Heart right ventricle (tissue), 16 donors: ENCODE results near the gene FMN2. TPM values are rescaled to one million over a fixed set of nuclear protein-coding genes. Genes with fewer than 3 reads are reported as not detected.

Source experiments
- ATAC-seq, 8 donors: fragments of 200-7000 bp; cut with Tn5 transposase; one replicate each; pipeline ENCODE4 v1.9.1; 2020; ENCODE audit warnings: mild to moderate bottlenecking in 8 of 8, moderate library complexity in 8 of 8, moderate number of reproducible peaks in 1 of 8
- DNase-seq, 2 donors: peaks; one replicate each; pipeline ENCODE4 v3.0.0-alpha.2; 2020
- H3K27ac ChIP-seq, 10 donors: fragments of 200-600 bp; sonication (generic) in 2 of 10; one replicate each; pipeline versions ENCODE4 v1.5.0 to v1.8.0; 2020 to 2022; ENCODE audit warnings: mild to moderate bottlenecking in 3 of 10
- H3K27me3 ChIP-seq, 7 donors: fragments of 200-600 bp; one replicate each; pipeline ENCODE4 v1.8.0; 2021 to 2022; ENCODE audit warnings: mild to moderate bottlenecking in 2 of 7
- H3K36me3 ChIP-seq, 9 donors: fragments of 200-600 bp; sonication (generic) in 1 of 9; one replicate each; pipeline versions ENCODE4 v1.5.0 to v1.8.0; 2020 to 2022; ENCODE audit warnings: mild to moderate bottlenecking in 2 of 9
- H3K4me1 ChIP-seq, 9 donors: fragments of 200-600 bp; sonication (generic) in 1 of 9; one replicate each; pipeline versions ENCODE4 v1.5.0 to v1.8.0; 2020 to 2022; ENCODE audit warnings: mild to moderate bottlenecking in 4 of 9
- H3K4me3 ChIP-seq, 10 donors: fragments of 200-600 bp; sonication (generic) in 2 of 10; one replicate each; pipeline versions ENCODE4 v1.5.0 to v1.8.0; 2020 to 2022; ENCODE audit warnings: mild to moderate bottlenecking in 7 of 10, moderate library complexity in 2 of 10
- H3K9me3 ChIP-seq, 11 donors: fragments of 200-600 bp in 10 of 11; sonication (generic) in 2 of 11; one replicate each; pipeline versions ENCODE4 v1.5.0 to v1.8.0; 2013 to 2022; ENCODE audit warnings: mild to moderate bottlenecking in 2 of 11, control low read depth in 1 of 11, moderate library complexity in 1 of 11
- CTCF ChIP-seq, 9 donors: fragments of 200-600 bp; sonication (generic) in 2 of 9; IDR thresholded peaks; one replicate each; pipeline versions ENCODE4 v1.5.0 to v1.8.0; 2021 to 2022; ENCODE audit warnings: antibody characterized with exemption in 9 of 9, mild to moderate bottlenecking in 5 of 9, moderate library complexity in 1 of 9
- WGBS, 2 donors: extraction: QIAGEN DNeasy Blood & Tissue Kit; methylation state at CpG; one replicate each; pipeline ENCODE4 v1.1.7; 2013; ENCODE audit warnings: inconsistent platforms in 1 of 2; 5-methylcytosine and 5-hydroxymethylcytosine counted together
- intact Hi-C, 10 donors: fragments of 100-400 bp; cut with DNase I; formaldehyde crosslinking; loops; one replicate each; pipeline versions ENCODE4 v1.11.1 to v1.14.2; 2022
- long read RNA-seq, 3 donors: library from polyadenylated mRNA; unstranded; transcript quantifications; one replicate each; pipeline ENCODE4 v2.0.0, GENCODE V29; 2020 to 2021
- polyA plus RNA-seq, 2 donors: library from polyadenylated mRNA; stranded (reverse); fragments of 200-250 nt; gene quantifications; one replicate each; pipeline ENCODE4 v1.2.3, GENCODE V29; 2013
- total RNA-seq, 10 donors: library from RNA; stranded (reverse); fragmentation: NEBNext Ultra II Directional in 3 of 10; extraction: Animal tissue kit (Norgen Biotek cat#: 25700) in 3 of 10; gene quantifications; one replicate each; pipeline versions ENCODE4 v1.2.1 to v1.2.4, GENCODE V29; 2021 to 2023
- donor health status: Arrhythmogenic right ventricular cardiomyopathy.
- donor health status: ischemic (EF 13 %, LVEDD 7.1; RV severe dilation, severe dysfunction).
- donor health status: healthy with polysubstance abuse.
- donor health status: DM: no; HTN: yes; CAD: no.
- donor health status: DM: no; HTN: no; CAD: no.
- donor health status: ischemic (EF 25% LVEDD 6.9; RV normal size, moderate dysfunction).
- donor health status: ischemic (EF 25% LVEDD 5.7; RV mildly dilated, moderate dysfunction).
- donor health status: healthy.
- donor health status: DM: yes; HTN: yes; CAD: no.
- donor health status: Ischemic cardiomyopathy.
- donor health status: ischemic (EF 35%, LVEDD 5.7; RV mildly dilated, moderate dysfunction).
- donor health status: nonischemic (EF 11% LVEDD 7.7; RV severe dilation, severe dysfunction).
- donor health status: DM: yes; HTN: yes; CAD: no.
- donor health status: PGD.
- donor health status: ischemic (EF 29% LVEDD 5.4; RV normal size, mild dysfunction).
- donor health status: nonischemic (EF 23%, LVEDD 6.1; RV moderate dilation, normal function).

Gene FMN2
- total RNA-seq (under 1 TPM in 2 of 10 donors, not detected in 8; 0.12 to 0.70 TPM), polyA plus RNA-seq (under 1 TPM in 1 of 2 donors, not detected in 1; 0.03 TPM)
- long read RNA-seq, donor 1, result 0 reads
- long read RNA-seq, donor 2, result 0 reads
- long read RNA-seq, donor 3, result 0 reads

- no peak for TF ChIP-seq CTCF (IDR thresholded peaks at IDR 0.05)
- H3K27me3 ChIP-seq, result peaks cover 26 to 100% (median 91%) of the 10 kb centered on the region in 7 donors
- 0 to 1% methylated on average over 64 to 78 of the region's 78 CpGs for whole genome bisulfite sequencing, 2 donors
- H3K36me3 ChIP-seq, result no peaks in the 10 kb centered on the region
- H3K9me3 ChIP-seq, result no peaks in the 10 kb centered on the region
- intact Hi-C loops, result no loop called here
- H3K27ac ChIP-seq, result no peak within 1 kb of the TSS
- H3K4me3 ChIP-seq, result peak within 1 kb of the TSS; percentile 6 to 47 (median 34)
- ATAC-seq (peak in 1 of 8 donors; percentile 27), DNase-seq (no peak)
- H3K4me1 ChIP-seq, result peaks cover 5 to 24% (median 18%) of the 10 kb centered on the region in 9 donors
Measured at GRCh38 chr1:240091614-240092300, at the start of gene FMN2. Gene FMN2 (plus strand): TSS chr1:240091883. CDS start chr1:240092110, 227 bp downstream.

GRCh38 chr1:240044620-240045019, 47.1 kb upstream of the FMN2 start:
- Histone ChIP-seq H3K4me1 (no peaks in the 10 kb centered on the region), H3K4me3 (no peak overlapping the region), H3K9me3 (peaks cover 0 to 3% (median 0%) of the 10 kb centered on the region in 11 donors), H3K27me3 (peaks cover 0 to 8% (median 0%) of the 10 kb centered on the region in 7 donors), H3K27ac (no peak overlapping the region), H3K36me3 (no peaks in the 10 kb centered on the region)
- 73 to 80% methylated on average over 6 of the region's 6 CpGs for WGBS, 2 donors
- ATAC-seq (no peak), DNase-seq (no peak)
- no peak for TF ChIP-seq CTCF (IDR thresholded peaks at IDR 0.05)
- intact Hi-C loops, result loop anchor here in 1 of 10 donors (10.0 kb wide), 1 partner anchor 90 kb away; no protein-coding TSS in a partner anchor

GRCh38 chr1:240046000-240046399, 45.7 kb upstream of the FMN2 start:
- DNase-seq, result no peak
- Histone ChIP-seq H3K9me3 (peaks cover 0 to 3% (median 0%) of the 10 kb centered on the region in 11 donors), H3K4me3 (no peak overlapping the region), H3K4me1 (no peaks in the 10 kb centered on the region), H3K27ac (no peak overlapping the region), H3K27me3 (peaks cover 0 to 8% (median 0%) of the 10 kb centered on the region in 7 donors), H3K36me3 (no peaks in the 10 kb centered on the region)
- WGBS, 2 donors, result 78 to 80% methylated on average over 8 of the region's 8 CpGs
- intact Hi-C loops, result loop anchor here in 1 of 10 donors (10.0 kb wide), 1 partner anchor 89 kb away; no protein-coding TSS in a partner anchor
- ATAC-seq, result no peak
- no peak for TF ChIP-seq CTCF (IDR thresholded peaks at IDR 0.05)

- no peaks in the 10 kb centered on the region for H3K27me3 ChIP-seq
- no peak for TF ChIP-seq CTCF (IDR thresholded peaks at IDR 0.05)
- no peak for ATAC-seq
- no peaks in the 10 kb centered on the region for H3K36me3 ChIP-seq
- no peak for DNase-seq
- H3K27ac ChIP-seq, result no peak overlapping the region
- intact Hi-C loops, result no loop called here
- H3K4me1 ChIP-seq, result no peaks in the 10 kb centered on the region
- WGBS, 2 donors, result 63 to 74% methylated on average over 9 of the region's 9 CpGs
- H3K4me3 ChIP-seq, result no peak overlapping the region
- no peaks in the 10 kb centered on the region for H3K9me3 ChIP-seq
Measured at GRCh38 chr1:240054109-240054701, 37.5 kb upstream of the FMN2 start.
